Stimulated activated memory B cell treated with anti-CD40 and anti-IgM and Interleukin-4, amounts not matched to agents 10 μg/mL and 1 μg/mL and 100 μg/mL, for 72 hours (primary cell): ENCODE measurements around the gene CLK4.

ENCODE experiments used
- ATAC-seq: fragments of 150-1000 bp; cut with Tn5 transposase; 2 replicates; pipeline ENCODE4 v1.10.0; 2021
- H3K27ac Mint-ChIP-seq: one replicate; pipeline ENCODE4 v1.8.0; 2022; ENCODE audit warnings: mild to moderate bottlenecking, mixed read lengths
- H3K27me3 Mint-ChIP-seq: one replicate; pipeline ENCODE4 v1.8.0; 2022; ENCODE audit warnings: mixed read lengths
- H3K36me3 Mint-ChIP-seq: one replicate; pipeline ENCODE4 v1.8.0; 2022; ENCODE audit warnings: mixed read lengths
- H3K4me1 Mint-ChIP-seq: one replicate; pipeline ENCODE4 v1.8.0; 2022; ENCODE audit warnings: mixed read lengths
- H3K4me3 Mint-ChIP-seq: one replicate; pipeline ENCODE4 v1.8.0; 2022; ENCODE audit warnings: mild to moderate bottlenecking, moderate library complexity, mixed read lengths
- H3K9me3 Mint-ChIP-seq: one replicate; pipeline ENCODE4 v1.8.0; 2022; ENCODE audit warnings: mixed read lengths

Gene CLK4

GRCh38 chr5:178649580-178649979, 22.7 kb upstream of the CLK4 start:
- Mint-ChIP-seq H3K4me1 (peaks cover 6% of the 10 kb centered on the region), H3K4me3 (no peak overlapping the region), H3K27me3 (peaks cover 9% of the 10 kb centered on the region), H3K9me3 (peaks cover 14% of the 10 kb centered on the region), H3K36me3 (no peaks in the 10 kb centered on the region), H3K27ac (no peak overlapping the region)
- no peak for ATAC-seq

- ATAC-seq, result no peak
- Mint-ChIP-seq H3K27ac (no peak overlapping the region), H3K27me3 (peaks cover 18% of the 10 kb centered on the region)
Observed at GRCh38 chr5:178644826-178645545, 18.1 kb upstream of the CLK4 start.

GRCh38 chr5:178642351-178642909, 15.6 kb upstream of the CLK4 start:
- H3K9me3 Mint-ChIP-seq, result peaks cover 3% of the 10 kb centered on the region
- no peaks in the 10 kb centered on the region for H3K36me3 Mint-ChIP-seq
- H3K27me3 Mint-ChIP-seq, result peaks cover 9% of the 10 kb centered on the region
- no peak overlapping the region for H3K27ac Mint-ChIP-seq
- H3K4me1 Mint-ChIP-seq, result peaks cover 4% of the 10 kb centered on the region
- H3K4me3 Mint-ChIP-seq, result no peak overlapping the region
- ATAC-seq, result no peak

More at GRCh38 chr5:178644826-178645545, 18.1 kb upstream of the CLK4 start:
- H3K36me3 Mint-ChIP-seq, result no peaks in the 10 kb centered on the region
- H3K4me1 Mint-ChIP-seq, result peaks cover 6% of the 10 kb centered on the region
- H3K4me3 Mint-ChIP-seq, result no peak overlapping the region
- H3K9me3 Mint-ChIP-seq, result peaks cover 13% of the 10 kb centered on the region

GRCh38 chr5:178641711-178642110, 14.9 kb upstream of the CLK4 start:
- ATAC-seq, result no peak
- Mint-ChIP-seq H3K4me1 (peaks cover 10% of the 10 kb centered on the region), H3K27ac (no peak overlapping the region), H3K9me3 (peaks cover 3% of the 10 kb centered on the region), H3K4me3 (no peak overlapping the region), H3K27me3 (peaks cover 9% of the 10 kb centered on the region), H3K36me3 (no peaks in the 10 kb centered on the region)

GRCh38 chr5:178640331-178641045, 13.6 kb upstream of the CLK4 start:
- no peaks in the 10 kb centered on the region for H3K36me3 Mint-ChIP-seq
- no peak for ATAC-seq
- H3K9me3 Mint-ChIP-seq, result peaks cover 3% of the 10 kb centered on the region
- H3K4me3 Mint-ChIP-seq, result no peak overlapping the region
- no peak overlapping the region for H3K27ac Mint-ChIP-seq
- H3K27me3 Mint-ChIP-seq, result peaks cover 9% of the 10 kb centered on the region
- peaks cover 10% of the 10 kb centered on the region for H3K4me1 Mint-ChIP-seq

GRCh38 chr5:178637356-178638074, 10.7 kb upstream of the CLK4 start:
- H3K27me3 Mint-ChIP-seq, result peaks cover 9% of the 10 kb centered on the region
- H3K4me3 Mint-ChIP-seq, result peak overlapping the region; percentile 18
- peak; percentile 88 for ATAC-seq
- peaks cover 6% of the 10 kb centered on the region for H3K9me3 Mint-ChIP-seq
- H3K27ac Mint-ChIP-seq, result peak overlapping the region; percentile 88
- H3K36me3 Mint-ChIP-seq, result peaks cover 5% of the 10 kb centered on the region
- H3K4me1 Mint-ChIP-seq, result peaks cover 10% of the 10 kb centered on the region

GRCh38 chr5:178632285-178632684, 5.4 kb upstream of the CLK4 start:
- H3K36me3 Mint-ChIP-seq, result peaks cover 5% of the 10 kb centered on the region
- H3K4me1 Mint-ChIP-seq, result peaks cover 25% of the 10 kb centered on the region
- H3K27ac Mint-ChIP-seq, result no peak overlapping the region

GRCh38 chr5:178630951-178631350, 4.1 kb upstream of the CLK4 start:
- peaks cover 21% of the 10 kb centered on the region for H3K4me1 Mint-ChIP-seq
- H3K36me3 Mint-ChIP-seq, result peaks cover 5% of the 10 kb centered on the region
- peak; percentile 3 for ATAC-seq
- H3K27me3 Mint-ChIP-seq, result no peaks in the 10 kb centered on the region
- peaks cover 7% of the 10 kb centered on the region for H3K9me3 Mint-ChIP-seq
- peak overlapping the region; percentile 42 for H3K27ac Mint-ChIP-seq
- H3K4me3 Mint-ChIP-seq, result no peak overlapping the region

More at GRCh38 chr5:178632285-178632684, 5.4 kb upstream of the CLK4 start:
- peaks cover 7% of the 10 kb centered on the region for H3K9me3 Mint-ChIP-seq
- H3K27me3 Mint-ChIP-seq, result no peaks in the 10 kb centered on the region
- ATAC-seq, result no peak
- no peak overlapping the region for H3K4me3 Mint-ChIP-seq

GRCh38 chr5:178630475-178630930, 3.7 kb upstream of the CLK4 start:
- peak overlapping the region; percentile 42 for H3K27ac Mint-ChIP-seq
- peaks cover 7% of the 10 kb centered on the region for H3K9me3 Mint-ChIP-seq
- peaks cover 25% of the 10 kb centered on the region for H3K4me1 Mint-ChIP-seq
- H3K36me3 Mint-ChIP-seq, result peaks cover 5% of the 10 kb centered on the region
- H3K27me3 Mint-ChIP-seq, result no peaks in the 10 kb centered on the region
- H3K4me3 Mint-ChIP-seq, result no peak overlapping the region
- ATAC-seq, result no peak

- no peak for ATAC-seq
- Mint-ChIP-seq H3K9me3 (peaks cover 4% of the 10 kb centered on the region), H3K4me3 (peak overlapping the region; percentile 90), H3K4me1 (peaks cover 40% of the 10 kb centered on the region), H3K27me3 (no peaks in the 10 kb centered on the region), H3K36me3 (peaks cover 8% of the 10 kb centered on the region), H3K27ac (peak overlapping the region; percentile 96)
Observed at GRCh38 chr5:178627259-178627598, 379 bp upstream of the CLK4 start.

- Mint-ChIP-seq H3K4me3 (peak overlapping the region; percentile 90), H3K27ac (peak overlapping the region; percentile 96), H3K27me3 (no peaks in the 10 kb centered on the region), H3K36me3 (peaks cover 14% of the 10 kb centered on the region), H3K9me3 (peaks cover 4% of the 10 kb centered on the region), H3K4me1 (peaks cover 35% of the 10 kb centered on the region)
- ATAC-seq, result peak; percentile 0
Observed at GRCh38 chr5:178625679-178626483, 969 bp downstream of the CLK4 start.

- Mint-ChIP-seq H3K36me3 (peaks cover 24% of the 10 kb centered on the region), H3K9me3 (peaks cover 4% of the 10 kb centered on the region), H3K27ac (peak overlapping the region; percentile 96), H3K4me1 (peaks cover 37% of the 10 kb centered on the region), H3K4me3 (peak overlapping the region; percentile 90), H3K27me3 (no peaks in the 10 kb centered on the region)
- no peak for ATAC-seq
Observed at GRCh38 chr5:178624631-178625546, 2.0 kb downstream of the CLK4 start.

GRCh38 chr5:178622679-178623247, 4.1 kb downstream of the CLK4 start:
- no peaks in the 10 kb centered on the region for H3K27me3 Mint-ChIP-seq
- H3K27ac Mint-ChIP-seq, result no peak overlapping the region
- peaks cover 34% of the 10 kb centered on the region for H3K36me3 Mint-ChIP-seq
- H3K9me3 Mint-ChIP-seq, result peaks cover 2% of the 10 kb centered on the region
- H3K4me3 Mint-ChIP-seq, result no peak overlapping the region
- ATAC-seq, result no peak
- H3K4me1 Mint-ChIP-seq, result peaks cover 46% of the 10 kb centered on the region
